ENCODE data around the gene ALG12. TPM values are rescaled to one million over a fixed set of nuclear protein-coding genes. Genes with fewer than 3 reads are reported as not detected.

Gene ALG12
- total and polyA plus RNA-seq, 2 of the 13 experiments (the other 11 are each of a cell fraction or from before 2014, with no cell fraction given), result 7.8 to 15.8 TPM

DNA sequence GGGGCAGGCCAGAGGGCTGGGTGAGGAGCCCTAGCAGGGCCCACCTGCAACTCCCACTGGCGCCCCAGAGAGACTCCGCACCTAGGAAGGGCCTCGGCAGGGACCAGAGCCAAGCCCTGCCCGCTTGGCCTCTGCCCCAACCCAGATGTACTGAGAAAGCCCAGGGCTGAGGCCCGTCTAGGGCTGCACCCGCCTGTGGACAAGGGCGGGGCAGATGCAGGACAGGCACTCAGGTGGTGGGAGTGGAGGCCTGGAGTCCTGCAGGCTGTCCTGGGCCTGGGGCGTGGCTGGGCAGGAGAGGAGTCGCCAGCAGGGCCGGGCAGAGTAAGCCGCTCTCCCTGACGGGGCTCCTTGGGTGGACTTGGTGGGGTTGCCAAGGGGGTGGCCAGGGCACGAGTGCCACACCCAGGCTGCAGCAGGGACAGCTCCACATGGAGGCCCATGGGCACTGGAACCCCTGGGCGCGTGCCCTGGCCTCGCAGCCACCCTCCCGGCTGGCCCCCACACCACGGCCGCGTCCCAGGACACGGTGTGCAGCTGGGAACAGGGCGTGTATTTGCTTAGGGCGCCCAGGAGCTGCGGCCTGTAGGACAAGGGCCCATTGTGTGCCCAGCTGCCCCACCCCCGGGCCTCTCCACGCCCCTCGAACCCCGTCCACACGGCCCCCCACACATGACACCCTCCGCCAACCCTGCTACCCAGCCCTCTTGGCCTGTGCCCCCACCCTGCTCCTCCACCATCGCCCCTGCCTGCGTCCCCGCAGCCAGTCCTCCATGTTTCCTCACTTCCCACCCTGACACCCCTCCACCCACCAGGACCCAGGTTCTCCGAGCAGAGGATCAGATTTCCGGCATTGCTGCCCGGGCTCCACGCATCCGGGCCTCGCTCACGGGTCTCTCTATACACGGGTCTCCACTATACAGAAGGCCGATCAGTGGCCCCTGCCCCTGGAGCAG lies 31.0 kb upstream of the ALG12 start (continued):
- TF ChIP-seq, protein P1, sequence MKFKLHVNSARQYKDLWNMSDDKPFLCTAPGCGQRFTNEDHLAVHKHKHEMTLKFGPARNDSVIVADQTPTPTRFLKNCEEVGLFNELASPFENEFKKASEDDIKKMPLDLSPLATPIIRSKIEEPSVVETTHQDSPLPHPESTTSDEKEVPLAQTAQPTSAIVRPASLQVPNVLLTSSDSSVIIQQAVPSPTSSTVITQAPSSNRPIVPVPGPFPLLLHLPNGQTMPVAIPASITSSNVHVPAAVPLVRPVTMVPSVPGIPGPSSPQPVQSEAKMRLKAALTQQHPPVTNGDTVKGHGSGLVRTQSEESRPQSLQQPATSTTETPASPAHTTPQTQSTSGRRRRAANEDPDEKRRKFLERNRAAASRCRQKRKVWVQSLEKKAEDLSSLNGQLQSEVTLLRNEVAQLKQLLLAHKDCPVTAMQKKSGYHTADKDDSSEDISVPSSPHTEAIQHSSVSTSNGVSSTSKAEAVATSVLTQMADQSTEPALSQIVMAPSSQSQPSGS (CRISPR knock-in tag; IDR thresholded peaks at IDR 0.05), result no peak
- TF ChIP-seq ZNF282 (IDR thresholded peaks at IDR 0.05; ENCODE audit: partially characterized antibody) (no peak), ZNF230 (CRISPR knock-in tag; IDR thresholded peaks at IDR 0.05) (0 out of 2 replicates have a peak, but pooled peaks have one; percentile 27), ZBTB38 (CRISPR knock-in tag; IDR thresholded peaks at IDR 0.05) (no peak), ZC3H4 (CRISPR knock-in tag; IDR thresholded peaks at IDR 0.05; ENCODE audit: borderline replicate concordance) (no peak), MAZ (IDR thresholded peaks at IDR 0.05; ENCODE audit: borderline replicate concordance, low read depth, low read length) (peak; percentile 30; the same call in 1 of the 2 replicates), MAZ (CRISPR knock-in tag; IDR thresholded peaks at IDR 0.05; ENCODE audit: low read depth) (peak; percentile 71; the same call in 1 of the 2 replicates), ZNF670 (CRISPR knock-in tag; IDR thresholded peaks at IDR 0.05; ENCODE audit: borderline replicate concordance) (no peak), SUZ12 (IDR thresholded peaks at IDR 0.05; ENCODE audit: low read depth, low read length) (no peak), ZKSCAN1 (IDR thresholded peaks at IDR 0.05; ENCODE audit: low read length) (no peak), ZNF703 (CRISPR knock-in tag; IDR thresholded peaks at IDR 0.05; ENCODE audit: borderline replicate concordance) (peak; percentile 91; the same call in 1 of the 2 replicates), ZSCAN9 (CRISPR knock-in tag; IDR thresholded peaks at IDR 0.05; ENCODE audit: borderline replicate concordance) (peak; percentile 62; the same call in 1 of the 2 replicates), ZNF354B (CRISPR knock-in tag; IDR thresholded peaks at IDR 0.05) (no peak), ZBTB42 (CRISPR knock-in tag; IDR thresholded peaks at IDR 0.05) (no peak), KAT2B (IDR thresholded peaks at IDR 0.05; ENCODE audit: borderline replicate concordance, low read depth, low read length) (no peak), IRX3 (CRISPR knock-in tag; IDR thresholded peaks at IDR 0.05; ENCODE audit: borderline replicate concordance, low read depth) (no peak)
- TF ChIP-seq, protein P2, sequence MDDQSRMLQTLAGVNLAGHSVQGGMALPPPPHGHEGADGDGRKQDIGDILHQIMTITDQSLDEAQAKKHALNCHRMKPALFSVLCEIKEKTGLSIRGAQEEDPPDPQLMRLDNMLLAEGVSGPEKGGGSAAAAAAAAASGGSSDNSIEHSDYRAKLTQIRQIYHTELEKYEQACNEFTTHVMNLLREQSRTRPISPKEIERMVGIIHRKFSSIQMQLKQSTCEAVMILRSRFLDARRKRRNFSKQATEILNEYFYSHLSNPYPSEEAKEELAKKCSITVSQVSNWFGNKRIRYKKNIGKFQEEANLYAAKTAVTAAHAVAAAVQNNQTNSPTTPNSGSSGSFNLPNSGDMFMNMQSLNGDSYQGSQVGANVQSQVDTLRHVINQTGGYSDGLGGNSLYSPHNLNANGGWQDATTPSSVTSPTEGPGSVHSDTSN (CRISPR knock-in tag; IDR thresholded peaks at IDR 0.05; ENCODE audit: borderline replicate concordance), result no peak
- TF ChIP-seq, protein P3, sequence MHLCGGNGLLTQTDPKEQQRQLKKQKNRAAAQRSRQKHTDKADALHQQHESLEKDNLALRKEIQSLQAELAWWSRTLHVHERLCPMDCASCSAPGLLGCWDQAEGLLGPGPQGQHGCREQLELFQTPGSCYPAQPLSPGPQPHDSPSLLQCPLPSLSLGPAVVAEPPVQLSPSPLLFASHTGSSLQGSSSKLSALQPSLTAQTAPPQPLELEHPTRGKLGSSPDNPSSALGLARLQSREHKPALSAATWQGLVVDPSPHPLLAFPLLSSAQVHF (CRISPR knock-in tag; IDR thresholded peaks at IDR 0.05), result no peak
- TF ChIP-seq, protein P4, sequence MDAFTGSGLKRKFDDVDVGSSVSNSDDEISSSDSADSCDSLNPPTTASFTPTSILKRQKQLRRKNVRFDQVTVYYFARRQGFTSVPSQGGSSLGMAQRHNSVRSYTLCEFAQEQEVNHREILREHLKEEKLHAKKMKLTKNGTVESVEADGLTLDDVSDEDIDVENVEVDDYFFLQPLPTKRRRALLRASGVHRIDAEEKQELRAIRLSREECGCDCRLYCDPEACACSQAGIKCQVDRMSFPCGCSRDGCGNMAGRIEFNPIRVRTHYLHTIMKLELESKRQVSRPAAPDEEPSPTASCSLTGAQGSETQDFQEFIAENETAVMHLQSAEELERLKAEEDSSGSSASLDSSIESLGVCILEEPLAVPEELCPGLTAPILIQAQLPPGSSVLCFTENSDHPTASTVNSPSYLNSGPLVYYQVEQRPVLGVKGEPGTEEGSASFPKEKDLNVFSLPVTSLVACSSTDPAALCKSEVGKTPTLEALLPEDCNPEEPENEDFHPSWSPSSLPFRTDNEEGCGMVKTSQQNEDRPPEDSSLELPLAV (CRISPR knock-in tag; conservative IDR thresholded peaks at IDR 0.05; ENCODE audit: low read depth), result no peak
- TF ChIP-seq, protein P5, sequence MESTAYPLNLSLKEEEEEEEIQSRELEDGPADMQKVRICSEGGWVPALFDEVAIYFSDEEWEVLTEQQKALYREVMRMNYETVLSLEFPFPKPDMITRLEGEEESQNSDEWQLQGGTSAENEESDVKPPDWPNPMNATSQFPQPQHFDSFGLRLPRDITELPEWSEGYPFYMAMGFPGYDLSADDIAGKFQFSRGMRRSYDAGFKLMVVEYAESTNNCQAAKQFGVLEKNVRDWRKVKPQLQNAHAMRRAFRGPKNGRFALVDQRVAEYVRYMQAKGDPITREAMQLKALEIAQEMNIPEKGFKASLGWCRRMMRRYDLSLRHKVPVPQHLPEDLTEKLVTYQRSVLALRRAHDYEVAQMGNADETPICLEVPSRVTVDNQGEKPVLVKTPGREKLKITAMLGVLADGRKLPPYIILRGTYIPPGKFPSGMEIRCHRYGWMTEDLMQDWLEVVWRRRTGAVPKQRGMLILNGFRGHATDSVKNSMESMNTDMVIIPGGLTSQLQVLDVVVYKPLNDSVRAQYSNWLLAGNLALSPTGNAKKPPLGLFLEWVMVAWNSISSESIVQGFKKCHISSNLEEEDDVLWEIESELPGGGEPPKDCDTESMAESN (CRISPR knock-in tag; conservative IDR thresholded peaks at IDR 0.05), result peak; percentile 35; the same call in 1 of the 2 replicates
